ENCODE measurements around the gene LMF2. TPM values are rescaled to one million over a fixed set of nuclear protein-coding genes. Genes with fewer than 3 reads are reported as not detected.

Gene LMF2
- total and polyA plus RNA-seq, 2 of the 8 experiments (the other 6 are each of a cell fraction or from before 2014, with no cell fraction given): 34.3 to 62.9 TPM

GRCh38 chr22:50522208-50522805 lies 14.8 kb upstream of the LMF2 start (continued):
- no peak for TF ChIP-seq ATF2 (IDR thresholded peaks at IDR 0.05; ENCODE audit: low read length)
- no peak for TF ChIP-seq CTCF (IDR thresholded peaks at IDR 0.05; ENCODE audit: control extremely low read depth in 1 of 3, insufficient read depth in 1 of 3, low read depth in 1 of 3, low read length in 3 of 3)
- TF ChIP-seq TAF1 (IDR thresholded peaks at IDR 0.05; ENCODE audit: low read depth, low read length): no peak
- TF ChIP-seq BRCA1 (IDR thresholded peaks at IDR 0.05; ENCODE audit: low read depth, low read length): no peak
- TF ChIP-seq JUN (IDR thresholded peaks at IDR 0.05; ENCODE audit: low read depth, low read length): no peak
- no peak for TF ChIP-seq RNF2 (IDR thresholded peaks at IDR 0.05; ENCODE audit: borderline replicate concordance, low read depth, low read length, missing control alignments, poor library complexity, severe bottlenecking)
- TF ChIP-seq TEAD4 (IDR thresholded peaks at IDR 0.05; ENCODE audit: low read depth, low read length): no peak
- no peak for TF ChIP-seq MAX (IDR thresholded peaks at IDR 0.05)

Data from H1 (cell line).